Colonic mucosa (tissue), 4 donors: ENCODE data around the gene BRSK2. TPM values are rescaled to one million over a fixed set of nuclear protein-coding genes. Genes with fewer than 3 reads are reported as not detected.
"Not testable (repeated sequence)": the region's sequence is repeated elsewhere in the genome, so short reads cannot be mapped to it uniquely, and the experiment has no call there.

Experiments used
- DNase-seq: peaks from one replicate; pipeline ENCODE4 v3.0.0-alpha.2; 2020
- H3K27ac ChIP-seq: fragments of 200-600 bp; one replicate; pipeline ENCODE4 v1.8.0; 2021
- H3K27me3 ChIP-seq: fragments of 200-600 bp; one replicate; pipeline ENCODE4 v1.8.0; 2021
- H3K36me3 ChIP-seq: fragments of 200-600 bp; one replicate; pipeline ENCODE4 v1.8.0; 2021
- H3K4me1 ChIP-seq: fragments of 200-600 bp; one replicate; pipeline ENCODE4 v1.8.0; 2021; ENCODE audit warnings: mild to moderate bottlenecking
- H3K4me3 ChIP-seq: fragments of 200-600 bp; one replicate; pipeline ENCODE4 v1.8.0; 2021
- H3K9ac ChIP-seq, 2 donors: one replicate each; pipeline ENCODE4 v1.7.0; 2013; ENCODE audit warnings: control low read depth in 2 of 2, low read depth in 2 of 2, low read length in 2 of 2
- H3K9me3 ChIP-seq: fragments of 200-600 bp; one replicate; pipeline ENCODE4 v1.8.0; 2021
- intact Hi-C: fragments of 100-400 bp; cut with DNase I; formaldehyde crosslinking; loops from one replicate; pipeline ENCODE4 v1.14.1; 2022
- total RNA-seq, 2 donors: library from RNA; stranded (reverse); fragmentation: NEBNext Ultra II Directional in 1 of 2; extraction: Animal tissue kit (Norgen Biotek cat#: 25700) in 1 of 2; gene quantifications; one replicate each; pipeline ENCODE4 v1.2.1, GENCODE V29; 2021
- TF ChIP-seq, protein P1 (sequence below): fragments of 200-600 bp; IDR thresholded peaks from one replicate; pipeline ENCODE4 v1.8.0; 2022; ENCODE audit warnings: antibody characterized with exemption, mild to moderate bottlenecking
- donor health status: healthy.
- donor health status: DM: no; HTN: no; CAD: no.
- donor health status: DM: no; HTN: no; CAD: no.

The BRSK2 gene
- total RNA-seq, 2 donors from 2014 or later = 0.52 to 1.2 TPM

DNA sequence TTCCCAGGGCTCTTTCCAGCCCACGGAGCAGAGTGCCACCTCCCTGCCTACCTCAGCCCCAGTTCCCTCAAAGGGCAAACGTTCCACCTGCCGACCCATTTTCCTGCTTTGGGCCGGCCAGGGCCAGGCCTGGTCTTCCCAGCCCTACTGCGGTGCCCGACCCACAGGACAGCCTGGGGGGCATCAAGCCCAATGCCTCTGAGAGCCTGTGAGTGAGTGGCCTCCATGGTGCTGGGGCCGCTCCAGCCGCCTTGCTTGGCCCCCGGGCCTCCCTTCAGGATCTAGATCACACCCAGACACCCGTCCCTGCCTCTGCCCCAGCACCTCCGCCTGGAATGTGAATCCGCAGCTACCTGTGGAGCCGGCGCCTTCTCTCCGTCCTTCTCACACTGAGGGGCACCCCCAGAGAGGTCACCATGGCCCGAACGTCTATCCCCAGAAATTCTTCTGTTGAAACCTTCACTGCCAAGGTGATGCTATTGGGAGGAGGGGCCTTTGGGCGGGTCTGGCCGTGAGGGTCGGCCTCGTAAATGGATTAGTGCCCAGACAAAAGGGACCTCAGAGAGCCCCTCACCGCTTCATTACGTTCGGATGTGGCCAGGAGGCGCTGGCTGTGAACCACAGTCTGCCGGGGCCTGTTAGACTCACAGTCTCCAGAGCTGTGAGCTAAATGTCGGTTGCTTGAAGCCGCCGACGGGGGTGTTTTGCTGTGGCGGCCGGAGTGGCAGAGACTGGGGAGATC lies 36.2 kb upstream of the BRSK2 start:
- TF ChIP-seq, protein P1, sequence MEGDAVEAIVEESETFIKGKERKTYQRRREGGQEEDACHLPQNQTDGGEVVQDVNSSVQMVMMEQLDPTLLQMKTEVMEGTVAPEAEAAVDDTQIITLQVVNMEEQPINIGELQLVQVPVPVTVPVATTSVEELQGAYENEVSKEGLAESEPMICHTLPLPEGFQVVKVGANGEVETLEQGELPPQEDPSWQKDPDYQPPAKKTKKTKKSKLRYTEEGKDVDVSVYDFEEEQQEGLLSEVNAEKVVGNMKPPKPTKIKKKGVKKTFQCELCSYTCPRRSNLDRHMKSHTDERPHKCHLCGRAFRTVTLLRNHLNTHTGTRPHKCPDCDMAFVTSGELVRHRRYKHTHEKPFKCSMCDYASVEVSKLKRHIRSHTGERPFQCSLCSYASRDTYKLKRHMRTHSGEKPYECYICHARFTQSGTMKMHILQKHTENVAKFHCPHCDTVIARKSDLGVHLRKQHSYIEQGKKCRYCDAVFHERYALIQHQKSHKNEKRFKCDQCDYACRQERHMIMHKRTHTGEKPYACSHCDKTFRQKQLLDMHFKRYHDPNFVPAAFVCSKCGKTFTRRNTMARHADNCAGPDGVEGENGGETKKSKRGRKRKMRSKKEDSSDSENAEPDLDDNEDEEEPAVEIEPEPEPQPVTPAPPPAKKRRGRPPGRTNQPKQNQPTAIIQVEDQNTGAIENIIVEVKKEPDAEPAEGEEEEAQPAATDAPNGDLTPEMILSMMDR = no peak
- no peak overlapping the region for H3K4me3 ChIP-seq

DNA sequence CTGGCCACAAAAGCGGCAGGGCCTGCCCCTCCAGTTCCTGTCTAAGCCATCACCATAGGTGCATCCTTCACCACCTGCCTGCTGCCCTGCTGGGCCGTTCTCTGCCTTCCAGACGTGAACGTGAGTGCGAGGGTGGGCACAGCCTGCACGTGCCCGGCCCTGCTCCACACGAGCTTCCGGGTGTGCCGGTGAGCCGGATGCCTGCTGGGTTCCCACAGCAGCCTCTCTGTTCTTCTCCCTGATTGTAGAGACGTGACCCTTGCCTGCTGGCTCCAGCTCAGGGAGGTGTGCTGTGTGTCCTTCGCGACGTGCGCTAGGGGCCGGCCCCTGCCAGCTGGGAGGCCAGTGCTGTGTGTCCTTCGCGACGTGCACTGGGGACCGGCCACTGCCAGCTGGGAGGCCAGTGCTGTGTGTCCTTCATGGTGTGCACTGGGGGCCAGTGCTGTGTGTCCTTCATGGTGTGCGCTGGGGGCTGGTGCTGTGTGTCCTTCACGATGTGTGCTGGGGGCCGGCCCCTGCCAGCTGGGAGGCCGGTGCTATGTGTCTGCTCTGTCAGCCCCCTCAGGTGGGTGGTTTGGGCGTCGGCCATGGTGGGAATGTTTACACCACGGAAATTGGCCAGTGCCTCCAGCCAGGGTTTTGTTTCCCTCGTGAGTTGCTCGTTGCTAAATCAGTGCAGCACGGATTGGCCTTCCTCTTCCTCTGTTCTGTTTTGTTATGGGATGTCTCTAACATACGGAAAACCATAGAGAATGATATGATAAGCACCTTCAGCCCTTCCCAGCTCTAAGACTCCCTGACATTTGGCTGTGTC lies 35.4 kb upstream of the BRSK2 start:
- Histone ChIP-seq H3K9me3 (no peaks in the 10 kb centered on the region), H3K36me3 (no peaks in the 10 kb centered on the region), H3K4me3 (no peak overlapping the region), H3K9ac (no peak overlapping the region), H3K27me3 (peaks cover 2% of the 10 kb centered on the region), H3K27ac (no peak overlapping the region), H3K4me1 (no peaks in the 10 kb centered on the region)
- no peak for DNase-seq
- intact Hi-C loops = no loop called here
- TF ChIP-seq, protein P1 = no peak

More for the DNA sequence above, 36.2 kb upstream of the BRSK2 start:
- Histone ChIP-seq H3K27me3 (peaks cover 3% of the 10 kb centered on the region), H3K27ac (no peak overlapping the region), H3K9me3 (no peaks in the 10 kb centered on the region), H3K36me3 (no peaks in the 10 kb centered on the region), H3K9ac (no peak overlapping the region), H3K4me1 (no peaks in the 10 kb centered on the region)
- intact Hi-C loops = no loop called here
- DNase-seq = no peak

DNA sequence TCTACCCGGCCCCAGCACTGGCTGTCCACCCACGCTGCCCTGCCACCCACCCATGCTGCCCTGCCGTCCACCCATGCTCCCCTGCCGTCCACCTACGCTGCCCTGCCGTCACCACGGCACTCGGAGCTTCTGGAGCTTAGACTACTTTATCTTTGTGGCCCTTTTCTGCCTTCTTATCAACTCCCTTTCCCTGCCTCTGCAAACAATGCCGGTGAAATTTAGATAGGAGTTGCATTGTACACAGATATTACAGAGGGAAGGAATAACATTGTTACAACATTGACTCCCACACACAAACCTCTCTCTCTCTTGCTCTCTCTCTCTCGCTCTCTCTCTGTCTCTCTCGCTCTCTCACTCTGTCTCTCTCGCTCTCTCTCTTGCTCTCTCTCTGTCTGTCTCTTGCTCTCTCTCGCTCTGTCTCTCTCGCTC lies 33.7 kb upstream of the BRSK2 start:
- Histone ChIP-seq H3K4me1 (no peaks in the 10 kb centered on the region), H3K9me3 (no peaks in the 10 kb centered on the region), H3K9ac (no peak overlapping the region), H3K27me3 (no peaks in the 10 kb centered on the region), H3K36me3 (no peaks in the 10 kb centered on the region), H3K4me3 (no peak overlapping the region), H3K27ac (no peak overlapping the region)
- no peak for DNase-seq
- intact Hi-C loops = no loop called here
- TF ChIP-seq, protein P1 = no peak

DNA sequence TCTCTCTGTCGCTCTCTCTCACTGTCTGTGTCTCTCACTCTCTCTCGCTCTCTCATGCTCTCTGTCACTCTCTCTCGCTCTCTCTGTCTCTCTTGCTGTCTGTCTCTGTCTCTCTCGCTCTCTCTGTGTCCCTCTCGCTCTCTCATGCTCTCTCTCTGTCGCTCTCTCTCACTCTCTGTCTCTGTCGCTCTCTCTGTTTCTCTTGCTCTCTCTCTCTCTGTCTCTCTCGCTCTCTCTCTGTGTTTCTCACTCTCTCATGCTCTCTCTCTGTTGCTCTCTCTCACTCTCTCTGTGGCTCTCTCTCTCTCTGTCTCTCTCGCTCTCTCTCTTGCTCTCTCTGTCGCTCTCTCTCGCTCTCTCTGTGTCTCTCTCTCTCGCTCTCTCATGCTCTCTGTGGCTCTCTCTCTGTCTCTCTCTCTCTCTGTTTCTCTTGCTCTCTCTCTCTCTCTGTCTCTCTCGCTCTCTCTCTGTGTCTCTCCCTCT lies 33.2 kb upstream of the BRSK2 start:
- intact Hi-C loops = no loop called here
- H3K36me3 ChIP-seq = no peaks in the 10 kb centered on the region
- no peak for DNase-seq
- no peaks in the 10 kb centered on the region for H3K4me1 ChIP-seq
- no peaks in the 10 kb centered on the region for H3K9me3 ChIP-seq
- no peak overlapping the region for H3K9ac ChIP-seq
- TF ChIP-seq, protein P1 = no peak
- H3K27ac ChIP-seq = no peak overlapping the region
- H3K27me3 ChIP-seq = no peaks in the 10 kb centered on the region
- no peak overlapping the region for H3K4me3 ChIP-seq

DNA sequence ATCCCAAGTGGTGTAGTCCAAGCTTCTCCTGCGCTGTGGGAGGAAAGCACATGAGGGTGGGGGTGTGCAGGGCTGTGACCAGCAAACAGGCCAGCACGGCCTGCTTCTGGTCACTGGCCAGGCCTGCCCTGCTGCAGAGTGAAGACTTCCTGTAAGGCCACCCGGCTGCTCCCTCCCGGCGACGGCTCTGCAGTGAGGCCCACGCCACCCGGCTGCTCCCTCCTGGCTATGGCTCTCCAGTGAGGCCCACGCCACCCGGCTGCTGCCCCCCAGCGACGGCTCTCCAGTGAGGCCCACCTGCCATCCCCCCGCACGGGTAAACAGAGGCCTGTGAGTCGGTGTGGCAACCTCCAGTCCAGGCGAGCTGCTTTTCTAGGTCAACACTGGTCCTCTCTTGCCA lies 31.4 kb upstream of the BRSK2 start:
- DNase-seq = peak; percentile 31
- Histone ChIP-seq H3K9ac (no peak overlapping the region), H3K27me3 (no peaks in the 10 kb centered on the region), H3K4me3 (no peak overlapping the region), H3K36me3 (no peaks in the 10 kb centered on the region), H3K4me1 (no peaks in the 10 kb centered on the region), H3K9me3 (no peaks in the 10 kb centered on the region), H3K27ac (no peak overlapping the region)
- TF ChIP-seq, protein P1 = no peak
- intact Hi-C loops = no loop called here

DNA sequence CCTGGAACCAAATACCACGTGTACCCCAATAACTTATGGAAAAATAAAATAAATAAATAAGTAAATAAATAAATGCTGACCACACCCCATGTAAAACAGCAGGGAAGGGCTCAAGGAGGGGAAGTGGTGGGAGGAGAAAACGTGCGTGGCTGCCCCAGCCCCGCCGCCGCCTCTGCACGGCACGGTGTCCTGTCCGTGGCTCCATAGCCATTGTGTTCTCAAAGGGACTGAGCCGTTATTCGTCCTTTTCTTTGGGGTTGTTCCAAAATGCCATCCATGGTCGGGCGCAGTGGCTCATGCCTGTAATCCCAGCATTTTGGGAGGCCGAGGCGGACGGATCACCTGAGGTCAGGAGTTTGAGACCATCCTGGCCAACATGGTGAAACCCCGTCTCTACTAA lies 30.8 kb upstream of the BRSK2 start:
- H3K9me3 ChIP-seq, H3K4me3 ChIP-seq, H3K36me3 ChIP-seq, H3K4me1 ChIP-seq, intact Hi-C loops, H3K27me3 ChIP-seq, H3K9ac ChIP-seq, DNase-seq, H3K27ac ChIP-seq: not testable (repeated sequence)
